Skeletal muscle tissue (tissue), 4 donors: ENCODE measurements around the gene SPATA13. TPM values are rescaled to one million over a fixed set of nuclear protein-coding genes. Genes with fewer than 3 reads are reported as not detected.

Experiments
- H3K27ac ChIP-seq: one replicate; pipeline ENCODE4 v1.7.0; 2013; ENCODE audit warnings: mild to moderate bottlenecking, low read depth, low read length, inconsistent platforms
- H3K27me3 ChIP-seq, 3 donors: one replicate each; pipeline ENCODE4 v1.7.0; 2013; ENCODE audit warnings: low read length in 3 of 3; ENCODE audit not compliant: control insufficient read depth in 3 of 3, insufficient read depth in 3 of 3
- H3K36me3 ChIP-seq, 3 donors: one replicate each; pipeline ENCODE4 v1.7.0; 2013; ENCODE audit warnings: low read length in 3 of 3; ENCODE audit not compliant: control insufficient read depth in 3 of 3, insufficient read depth in 3 of 3
- H3K4me1 ChIP-seq, 3 donors: one replicate each; pipeline ENCODE4 v1.7.0; 2013; ENCODE audit warnings: low read length in 3 of 3, mild to moderate bottlenecking in 3 of 3; ENCODE audit not compliant: control insufficient read depth in 3 of 3, insufficient read depth in 3 of 3
- H3K4me3 ChIP-seq, 3 donors: one replicate each; pipeline ENCODE4 v1.7.0; 2013; ENCODE audit warnings: low read length in 3 of 3
- H3K9ac ChIP-seq, 3 donors: one replicate each; pipeline ENCODE4 v1.7.0; 2013; ENCODE audit warnings: low read length in 3 of 3, mild to moderate bottlenecking in 3 of 3, moderate library complexity in 2 of 3, low read depth in 1 of 3
- H3K9me3 ChIP-seq, 3 donors: one replicate each; pipeline ENCODE4 v1.7.0; 2013; ENCODE audit warnings: low read length in 3 of 3; ENCODE audit not compliant: control insufficient read depth in 3 of 3
- total RNA-seq: library from RNA; depleted of rRNA; stranded (reverse); fragments of >200 nt; gene quantifications from one replicate; pipeline ENCODE4 v1.2.3, GENCODE V29; 2014
- donor health status: Osteomylitis.

The SPATA13 gene
- total RNA-seq, 1 donor from 2014 or later, result 3.7 TPM

- Histone ChIP-seq H3K4me3 (no peak overlapping the region), H3K27me3 (no peaks in the 10 kb centered on the region), H3K9me3 (no peaks in the 10 kb centered on the region), H3K9ac (no peak overlapping the region), H3K27ac (no peak overlapping the region), H3K36me3 (no peaks in the 10 kb centered on the region), H3K4me1 (peaks cover 0 to 3% (median 0%) of the 10 kb centered on the region in 3 donors)
These were observed 11.1 kb upstream of the SPATA13 start for GRCh38 chr13:24149246-24150032.

- Histone ChIP-seq H3K4me3 (no peak overlapping the region), H3K27me3 (no peaks in the 10 kb centered on the region), H3K36me3 (no peaks in the 10 kb centered on the region), H3K4me1 (peaks cover 0 to 3% (median 0%) of the 10 kb centered on the region in 3 donors), H3K9ac (no peak overlapping the region), H3K27ac (no peak overlapping the region), H3K9me3 (no peaks in the 10 kb centered on the region)
These were observed 9.9 kb upstream of the SPATA13 start for GRCh38 chr13:24150572-24150971.

- no peaks in the 10 kb centered on the region for H3K36me3 ChIP-seq
- no peaks in the 10 kb centered on the region for H3K27me3 ChIP-seq
- H3K4me1 ChIP-seq, result peaks cover 0 to 3% (median 0%) of the 10 kb centered on the region in 3 donors
- no peaks in the 10 kb centered on the region for H3K9me3 ChIP-seq
- H3K4me3 ChIP-seq, result no peak overlapping the region
- H3K9ac ChIP-seq, result no peak overlapping the region
- H3K27ac ChIP-seq, result no peak overlapping the region
These were observed 8.7 kb upstream of the SPATA13 start for GRCh38 chr13:24151864-24152263.

- no peak overlapping the region for H3K9ac ChIP-seq
- H3K9me3 ChIP-seq, result no peaks in the 10 kb centered on the region
- H3K27ac ChIP-seq, result no peak overlapping the region
- no peaks in the 10 kb centered on the region for H3K27me3 ChIP-seq
- H3K4me3 ChIP-seq, result no peak overlapping the region
- peaks cover 0 to 3% (median 0%) of the 10 kb centered on the region in 3 donors for H3K4me1 ChIP-seq
- H3K36me3 ChIP-seq, result no peaks in the 10 kb centered on the region
These were observed 8.0 kb upstream of the SPATA13 start for GRCh38 chr13:24152292-24153214.

- Histone ChIP-seq H3K4me3 (no peak overlapping the region), H3K9me3 (no peaks in the 10 kb centered on the region)
These were observed 7.2 kb upstream of the SPATA13 start for GRCh38 chr13:24153347-24153746.

GRCh38 chr13:24153979-24154701, 6.4 kb upstream of the SPATA13 start:
- Histone ChIP-seq H3K36me3 (no peaks in the 10 kb centered on the region), H3K9ac (no peak overlapping the region), H3K4me3 (no peak overlapping the region), H3K27me3 (no peaks in the 10 kb centered on the region), H3K9me3 (no peaks in the 10 kb centered on the region), H3K4me1 (no peaks in the 10 kb centered on the region), H3K27ac (no peak overlapping the region)

More at GRCh38 chr13:24153347-24153746, 7.2 kb upstream of the SPATA13 start:
- Histone ChIP-seq H3K27me3 (no peaks in the 10 kb centered on the region), H3K27ac (no peak overlapping the region), H3K4me1 (peaks cover 0 to 3% (median 0%) of the 10 kb centered on the region in 3 donors), H3K9ac (no peak overlapping the region), H3K36me3 (no peaks in the 10 kb centered on the region)

GRCh38 chr13:24159357-24159756, 1.2 kb upstream of the SPATA13 start:
- H3K9me3 ChIP-seq, result no peaks in the 10 kb centered on the region
- peaks cover 5 to 22% (median 14%) of the 10 kb centered on the region in 3 donors for H3K27me3 ChIP-seq
- H3K36me3 ChIP-seq, result no peaks in the 10 kb centered on the region
- H3K4me1 ChIP-seq, result peaks cover 9 to 19% (median 10%) of the 10 kb centered on the region in 3 donors
- no peak overlapping the region for H3K9ac ChIP-seq
- no peak overlapping the region for H3K4me3 ChIP-seq
- H3K27ac ChIP-seq, result no peak overlapping the region

GRCh38 chr13:24161010-24161775, 673 bp downstream of the SPATA13 start:
- no peak overlapping the region for H3K27ac ChIP-seq

GRCh38 chr13:24161980-24162525, 1.5 kb downstream of the SPATA13 start:
- H3K27ac ChIP-seq, result no peak overlapping the region
- H3K36me3 ChIP-seq, result no peaks in the 10 kb centered on the region
- peak overlapping the region in 1 of 3 donors; percentile 64 for H3K9ac ChIP-seq
- peaks cover 5 to 22% (median 14%) of the 10 kb centered on the region in 3 donors for H3K27me3 ChIP-seq
- peak overlapping the region; percentile 13 to 78 (median 75) for H3K4me3 ChIP-seq
- peaks cover 9 to 19% (median 10%) of the 10 kb centered on the region in 3 donors for H3K4me1 ChIP-seq
- no peaks in the 10 kb centered on the region for H3K9me3 ChIP-seq

More at GRCh38 chr13:24161010-24161775, 673 bp downstream of the SPATA13 start:
- H3K9ac ChIP-seq, result peak overlapping the region; percentile 64 to 69 (median 66)
- peaks cover 5 to 22% (median 14%) of the 10 kb centered on the region in 3 donors for H3K27me3 ChIP-seq
- no peaks in the 10 kb centered on the region for H3K9me3 ChIP-seq
- peaks cover 9 to 19% (median 10%) of the 10 kb centered on the region in 3 donors for H3K4me1 ChIP-seq
- H3K36me3 ChIP-seq, result no peaks in the 10 kb centered on the region
- H3K4me3 ChIP-seq, result peak overlapping the region; percentile 71 to 78 (median 75)
